HEK293 (cell line): ENCODE data around the gene FXYD3.

Experiments used
- CTCF ChIA-PET: fragments of 350-600 bp; formaldehyde crosslinking; extraction: SDS; loops from one replicate; lab custom pipeline; 2021; ENCODE audit warnings: antibody characterized with exemption; lab: Yijun Ruan, JAX
- POLR2A ChIA-PET: fragments of 300-600 bp; formaldehyde crosslinking; extraction: SDS; loops from one replicate; lab custom pipeline; 2020; ENCODE audit warnings: antibody characterized with exemption, inconsistent platforms; lab: Yijun Ruan, JAX
- H3K27ac ChIP-seq: fragments of 200-500 bp; sonication (Bioruptor generic); 2 replicates; pipeline ENCODE4 v1.5.1; 2014; ENCODE audit warnings: low read depth, low read length, control low read depth, inconsistent platforms; ENCODE audit errors: extremely low read depth
- H3K36me3 ChIP-seq, 2 experiments: fragments of 200-500 bp in 1 of 2; sonication (Bioruptor generic) in 1 of 2; 1 replicate in 1 of 2; 2 replicates in 1 of 2; pipeline ENCODE4 v1.5.1; 2014 to 2017; ENCODE audit warnings: inconsistent platforms in 2 of 2, low read length in 2 of 2; ENCODE audit not compliant: control insufficient read depth in 2 of 2, insufficient read depth in 1 of 2
- H3K4me1 ChIP-seq: fragments of 200-500 bp; sonication (Bioruptor generic); 2 replicates; pipeline ENCODE4 v1.5.1; 2014; ENCODE audit warnings: mild to moderate bottlenecking, low read length, inconsistent platforms; ENCODE audit not compliant: control insufficient read depth, insufficient read depth
- H3K4me3 ChIP-seq: 2 replicates; pipeline ENCODE4 v1.5.1; 2011; ENCODE audit warnings: low read depth, mild to moderate bottlenecking, control low read depth, low read length, moderate library complexity
- H3K9me3 ChIP-seq: fragments of 200-500 bp; sonication (Bioruptor generic); 2 replicates; pipeline ENCODE4 v1.5.1; 2014; ENCODE audit warnings: low read depth, low read length, inconsistent platforms; ENCODE audit not compliant: control insufficient read depth, insufficient read depth
- GLIS2 ChIP-seq: fragments of 450-650 bp; formaldehyde crosslinking; IDR thresholded peaks from 2 replicates; pipeline ENCODE4 v1.5.1; 2016; ENCODE audit warnings: missing biosample characterization, missing genetic modification characterization
- HOXD13 ChIP-seq: sonication (generic); formaldehyde crosslinking; IDR thresholded peaks from 2 replicates; pipeline ENCODE4 v1.8.0; 2022; ENCODE audit warnings: missing genetic modification reagents, borderline replicate concordance
- OSR2 ChIP-seq: fragments of 450-650 bp; formaldehyde crosslinking; IDR thresholded peaks from 2 replicates; pipeline ENCODE4 v1.5.1; 2016; ENCODE audit warnings: missing biosample characterization, missing genetic modification characterization
- SALL2 ChIP-seq: fragments of 450-650 bp; formaldehyde crosslinking; IDR thresholded peaks from 2 replicates; pipeline ENCODE4 v1.5.0; 2017; ENCODE audit warnings: missing biosample characterization, mild to moderate bottlenecking, missing genetic modification characterization, borderline replicate concordance
- SCRT2 ChIP-seq: fragments of 450-650 bp; formaldehyde crosslinking; IDR thresholded peaks from 2 replicates; pipeline ENCODE4 v1.5.1; 2016; ENCODE audit warnings: missing biosample characterization, missing genetic modification characterization
- ZBTB17 ChIP-seq: fragments of 450-650 bp; formaldehyde crosslinking; IDR thresholded peaks from 2 replicates; pipeline ENCODE4 v1.5.1; 2016; ENCODE audit warnings: missing biosample characterization, missing genetic modification characterization
- ZBTB7A ChIP-seq: fragments of 450-650 bp; formaldehyde crosslinking; IDR thresholded peaks from 2 replicates; pipeline ENCODE4 v1.5.1; 2016; ENCODE audit warnings: low read depth, missing biosample characterization, missing genetic modification characterization
- ZFHX2 ChIP-seq: fragments of 450-650 bp; formaldehyde crosslinking; conservative IDR thresholded peaks from 2 replicates; pipeline ENCODE4 v1.5.1; 2016; ENCODE audit warnings: missing biosample characterization, missing genetic modification characterization
- ZFP41 ChIP-seq: fragments of 450-650 bp; formaldehyde crosslinking; IDR thresholded peaks from 2 replicates; pipeline ENCODE4 v1.5.1; 2016; ENCODE audit warnings: missing biosample characterization, missing genetic modification characterization, borderline replicate concordance
- ZFP69B ChIP-seq: fragments of 450-650 bp; formaldehyde crosslinking; IDR thresholded peaks from 2 replicates; pipeline ENCODE4 v1.5.1; 2016; ENCODE audit warnings: missing biosample characterization, missing genetic modification characterization
- ZNF114 ChIP-seq: fragments of 450-650 bp; formaldehyde crosslinking; IDR thresholded peaks from 2 replicates; pipeline ENCODE4 v1.5.0; 2017; ENCODE audit warnings: missing biosample characterization, missing genetic modification characterization
- ZNF174 ChIP-seq: fragments of 450-650 bp; formaldehyde crosslinking; IDR thresholded peaks from 2 replicates; pipeline ENCODE4 v1.5.0; 2017; ENCODE audit warnings: missing biosample characterization, mild to moderate bottlenecking, missing genetic modification characterization
- ZNF202 ChIP-seq: fragments of 450-650 bp; formaldehyde crosslinking; IDR thresholded peaks from 2 replicates; pipeline ENCODE4 v1.5.1; 2016; ENCODE audit warnings: missing biosample characterization, missing genetic modification characterization, borderline replicate concordance
- ZNF311 ChIP-seq: fragments of 450-650 bp; formaldehyde crosslinking; IDR thresholded peaks from 2 replicates; pipeline ENCODE4 v1.5.1; 2017; ENCODE audit warnings: missing biosample characterization, missing genetic modification characterization, borderline replicate concordance
- ZNF544 ChIP-seq: fragments of 450-650 bp; formaldehyde crosslinking; IDR thresholded peaks from 2 replicates; pipeline ENCODE4 v1.5.0; 2017; ENCODE audit warnings: missing biosample characterization, missing genetic modification characterization
- ZNF561 ChIP-seq: fragments of 450-650 bp; IDR thresholded peaks from 2 replicates; pipeline ENCODE4 v1.5.1; 2018; ENCODE audit warnings: missing biosample characterization, missing genetic modification characterization, borderline replicate concordance
- ZNF654 ChIP-seq: fragments of 450-650 bp; formaldehyde crosslinking; IDR thresholded peaks from 2 replicates; pipeline ENCODE4 v1.5.1; 2016; ENCODE audit warnings: low read depth, missing biosample characterization, missing genetic modification characterization
- ZNF776 ChIP-seq: fragments of 450-650 bp; formaldehyde crosslinking; IDR thresholded peaks from 2 replicates; pipeline ENCODE4 v1.5.0; 2017; ENCODE audit warnings: missing biosample characterization, missing genetic modification characterization, borderline replicate concordance
- ZNF777 ChIP-seq: fragments of 450-650 bp; formaldehyde crosslinking; IDR thresholded peaks from 2 replicates; pipeline ENCODE4 v1.5.1; 2017; ENCODE audit warnings: missing biosample characterization, missing genetic modification characterization, borderline replicate concordance
- ZNF843 ChIP-seq: fragments of 450-650 bp; formaldehyde crosslinking; IDR thresholded peaks from 2 replicates; pipeline ENCODE4 v1.5.1; 2016; ENCODE audit warnings: missing biosample characterization, missing genetic modification characterization
- TF ChIP-seq, protein P1 (sequence below): fragments of 450-650 bp; formaldehyde crosslinking; IDR thresholded peaks from 2 replicates; pipeline ENCODE4 v1.5.1; 2016; ENCODE audit warnings: missing biosample characterization, missing genetic modification characterization
- TF ChIP-seq, protein P2 (sequence below): fragments of 450-650 bp; formaldehyde crosslinking; IDR thresholded peaks from 2 replicates; pipeline ENCODE4 v1.5.1; 2016; ENCODE audit warnings: missing biosample characterization, missing genetic modification characterization
- TF ChIP-seq, protein P3 (sequence below): fragments of 450-650 bp; formaldehyde crosslinking; IDR thresholded peaks from 2 replicates; pipeline ENCODE4 v1.5.1; 2016; ENCODE audit warnings: missing biosample characterization, missing genetic modification characterization
- TF ChIP-seq, protein P4 (sequence below): fragments of 450-650 bp; formaldehyde crosslinking; optimal IDR thresholded peaks from 2 replicates; pipeline ENCODE3; 2016; ENCODE audit warnings: missing biosample characterization, mild to moderate bottlenecking, missing genetic modification characterization
- TF ChIP-seq, protein P5 (sequence below): fragments of 450-650 bp; formaldehyde crosslinking; IDR thresholded peaks from 2 replicates; pipeline ENCODE4 v1.5.1; 2016; ENCODE audit warnings: missing biosample characterization, missing genetic modification characterization, low read depth
- TF ChIP-seq, protein P6 (sequence below): fragments of 450-650 bp; formaldehyde crosslinking; IDR thresholded peaks from 2 replicates; pipeline ENCODE4 v1.5.1; 2016; ENCODE audit warnings: missing biosample characterization, missing genetic modification characterization

FXYD3 gene

DNA sequence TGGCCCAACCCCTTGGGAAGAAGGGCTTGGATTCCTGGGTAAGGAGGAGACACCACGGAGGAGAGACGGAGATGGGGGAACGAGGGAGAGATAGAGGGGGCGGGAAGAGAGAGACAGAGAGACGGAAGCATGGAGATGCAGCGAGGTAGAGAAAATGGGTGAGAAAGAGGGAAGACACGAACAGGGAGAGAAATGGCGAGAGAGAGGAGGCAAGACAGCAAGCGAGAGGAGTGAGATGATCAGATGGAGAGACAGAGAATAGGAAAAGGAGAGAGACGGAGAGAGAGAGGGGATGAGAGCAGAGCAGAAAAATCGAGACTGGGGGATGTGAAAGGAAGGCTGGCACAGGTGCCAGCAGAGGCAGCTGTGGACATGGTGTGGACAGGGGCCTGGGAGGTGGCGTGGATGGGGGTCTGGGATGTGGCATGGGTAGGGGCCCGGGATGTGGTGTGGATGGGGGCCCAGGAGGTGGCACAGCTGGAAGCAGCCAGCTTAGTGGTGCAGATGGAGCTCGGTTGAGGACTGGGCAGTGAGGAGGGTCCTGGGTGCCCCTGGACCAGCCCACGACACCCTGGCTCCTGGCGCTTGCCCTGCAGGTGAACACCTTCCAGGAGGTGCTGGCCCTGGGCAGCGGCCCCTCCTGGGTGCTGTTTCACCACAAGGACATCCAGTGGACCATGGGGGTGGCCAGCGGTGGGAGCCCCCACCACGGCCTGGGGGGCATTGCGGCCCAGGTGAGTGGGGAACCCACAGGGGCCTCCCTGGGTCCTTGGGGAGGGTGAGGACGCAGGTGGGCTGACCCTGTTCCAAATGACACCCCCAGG, 40.2 kb upstream of the FXYD3 start:
- CTCF ChIA-PET: interaction anchor here (0.7 to 6.5 kb wide), 5 partner anchors 8 to 103 kb away, joined by 3 to 54 read pairs (median 5); no protein-coding TSS in a partner anchor
- peaks cover 5% of the 10 kb centered on the region for H3K9me3 ChIP-seq
- POLR2A ChIA-PET: no interaction called here
- H3K4me3 ChIP-seq: no peak overlapping the region
- H3K27ac ChIP-seq: no peak overlapping the region
- H3K36me3 ChIP-seq: no peaks in the 10 kb centered on the region
- no peaks in the 10 kb centered on the region for H3K4me1 ChIP-seq
- TF ChIP-seq ZNF202 (tag by site-specific recombination) (0 out of 2 replicates have a peak, but pooled peaks have one; percentile 75), ZNF843 (no peak), SCRT2 (tag by site-specific recombination) (no peak), ZNF174 (tag by site-specific recombination) (no peak), ZNF561 (tag by site-specific recombination) (no peak), ZNF777 (tag by site-specific recombination) (no peak), SALL2 (tag by site-specific recombination) (peak; percentile 61; the same call in 1 of the 2 replicates), ZBTB17 (tag by site-specific recombination) (no peak), OSR2 (no peak), ZFP41 (tag by site-specific recombination) (no peak), HOXD13 (CRISPR knock-in tag) (no peak), ZFP69B (tag by site-specific recombination) (no peak), ZNF114 (tag by site-specific recombination) (no peak), ZNF544 (tag by site-specific recombination) (peak; percentile 32; the same call in 1 of the 2 replicates), ZNF311 (0 out of 2 replicates have a peak, but pooled peaks have one; percentile 9), GLIS2 (tag by site-specific recombination) (peak; percentile 32; the same call in 1 of the 2 replicates), ZNF654 (tag by site-specific recombination) (no peak), ZFHX2 (tag by site-specific recombination) (no peak), ZBTB7A (tag by site-specific recombination) (0 out of 2 replicates have a peak, but pooled peaks have one; percentile 33), ZNF776 (tag by site-specific recombination) (0 out of 2 replicates have a peak, but pooled peaks have one; percentile 19)
- TF ChIP-seq, protein P1, sequence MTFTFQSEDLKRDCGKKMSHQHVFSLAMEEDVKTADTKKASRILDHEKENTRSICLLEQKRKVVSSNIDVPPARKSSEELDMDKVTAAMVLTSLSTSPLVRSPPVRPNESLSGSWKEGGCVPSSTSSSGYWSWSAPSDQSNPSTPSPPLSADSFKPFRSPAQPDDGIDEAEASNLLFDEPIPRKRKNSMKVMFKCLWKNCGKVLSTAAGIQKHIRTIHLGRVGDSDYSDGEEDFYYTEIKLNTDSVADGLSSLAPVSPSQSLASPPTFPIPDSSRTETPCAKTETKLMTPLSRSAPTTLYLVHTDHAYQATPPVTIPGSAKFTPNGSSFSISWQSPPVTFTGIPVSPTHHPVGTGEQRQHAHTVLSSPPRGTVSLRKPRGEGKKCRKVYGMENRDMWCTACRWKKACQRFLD (tag by site-specific recombination): no peak
- TF ChIP-seq, protein P2, sequence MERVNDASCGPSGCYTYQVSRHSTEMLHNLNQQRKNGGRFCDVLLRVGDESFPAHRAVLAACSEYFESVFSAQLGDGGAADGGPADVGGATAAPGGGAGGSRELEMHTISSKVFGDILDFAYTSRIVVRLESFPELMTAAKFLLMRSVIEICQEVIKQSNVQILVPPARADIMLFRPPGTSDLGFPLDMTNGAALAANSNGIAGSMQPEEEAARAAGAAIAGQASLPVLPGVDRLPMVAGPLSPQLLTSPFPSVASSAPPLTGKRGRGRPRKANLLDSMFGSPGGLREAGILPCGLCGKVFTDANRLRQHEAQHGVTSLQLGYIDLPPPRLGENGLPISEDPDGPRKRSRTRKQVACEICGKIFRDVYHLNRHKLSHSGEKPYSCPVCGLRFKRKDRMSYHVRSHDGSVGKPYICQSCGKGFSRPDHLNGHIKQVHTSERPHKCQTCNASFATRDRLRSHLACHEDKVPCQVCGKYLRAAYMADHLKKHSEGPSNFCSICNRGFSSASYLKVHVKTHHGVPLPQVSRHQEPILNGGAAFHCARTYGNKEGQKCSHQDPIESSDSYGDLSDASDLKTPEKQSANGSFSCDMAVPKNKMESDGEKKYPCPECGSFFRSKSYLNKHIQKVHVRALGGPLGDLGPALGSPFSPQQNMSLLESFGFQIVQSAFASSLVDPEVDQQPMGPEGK: no peak
- TF ChIP-seq, protein P3, sequence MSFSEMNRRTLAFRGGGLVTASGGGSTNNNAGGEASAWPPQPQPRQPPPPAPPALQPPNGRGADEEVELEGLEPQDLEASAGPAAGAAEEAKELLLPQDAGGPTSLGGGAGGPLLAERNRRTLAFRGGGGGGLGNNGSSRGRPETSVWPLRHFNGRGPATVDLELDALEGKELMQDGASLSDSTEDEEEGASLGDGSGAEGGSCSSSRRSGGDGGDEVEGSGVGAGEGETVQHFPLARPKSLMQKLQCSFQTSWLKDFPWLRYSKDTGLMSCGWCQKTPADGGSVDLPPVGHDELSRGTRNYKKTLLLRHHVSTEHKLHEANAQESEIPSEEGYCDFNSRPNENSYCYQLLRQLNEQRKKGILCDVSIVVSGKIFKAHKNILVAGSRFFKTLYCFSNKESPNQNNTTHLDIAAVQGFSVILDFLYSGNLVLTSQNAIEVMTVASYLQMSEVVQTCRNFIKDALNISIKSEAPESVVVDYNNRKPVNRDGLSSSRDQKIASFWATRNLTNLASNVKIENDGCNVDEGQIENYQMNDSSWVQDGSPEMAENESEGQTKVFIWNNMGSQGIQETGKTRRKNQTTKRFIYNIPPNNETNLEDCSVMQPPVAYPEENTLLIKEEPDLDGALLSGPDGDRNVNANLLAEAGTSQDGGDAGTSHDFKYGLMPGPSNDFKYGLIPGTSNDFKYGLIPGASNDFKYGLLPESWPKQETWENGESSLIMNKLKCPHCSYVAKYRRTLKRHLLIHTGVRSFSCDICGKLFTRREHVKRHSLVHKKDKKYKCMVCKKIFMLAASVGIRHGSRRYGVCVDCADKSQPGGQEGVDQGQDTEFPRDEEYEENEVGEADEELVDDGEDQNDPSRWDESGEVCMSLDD (tag by site-specific recombination): no peak
- TF ChIP-seq, protein P4, sequence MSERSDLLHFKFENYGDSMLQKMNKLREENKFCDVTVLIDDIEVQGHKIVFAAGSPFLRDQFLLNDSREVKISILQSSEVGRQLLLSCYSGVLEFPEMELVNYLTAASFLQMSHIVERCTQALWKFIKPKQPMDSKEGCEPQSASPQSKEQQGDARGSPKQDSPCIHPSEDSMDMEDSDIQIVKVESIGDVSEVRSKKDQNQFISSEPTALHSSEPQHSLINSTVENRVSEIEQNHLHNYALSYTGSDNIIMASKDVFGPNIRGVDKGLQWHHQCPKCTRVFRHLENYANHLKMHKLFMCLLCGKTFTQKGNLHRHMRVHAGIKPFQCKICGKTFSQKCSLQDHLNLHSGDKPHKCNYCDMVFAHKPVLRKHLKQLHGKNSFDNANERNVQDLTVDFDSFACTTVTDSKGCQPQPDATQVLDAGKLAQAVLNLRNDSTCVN: no peak
- TF ChIP-seq, protein P5, sequence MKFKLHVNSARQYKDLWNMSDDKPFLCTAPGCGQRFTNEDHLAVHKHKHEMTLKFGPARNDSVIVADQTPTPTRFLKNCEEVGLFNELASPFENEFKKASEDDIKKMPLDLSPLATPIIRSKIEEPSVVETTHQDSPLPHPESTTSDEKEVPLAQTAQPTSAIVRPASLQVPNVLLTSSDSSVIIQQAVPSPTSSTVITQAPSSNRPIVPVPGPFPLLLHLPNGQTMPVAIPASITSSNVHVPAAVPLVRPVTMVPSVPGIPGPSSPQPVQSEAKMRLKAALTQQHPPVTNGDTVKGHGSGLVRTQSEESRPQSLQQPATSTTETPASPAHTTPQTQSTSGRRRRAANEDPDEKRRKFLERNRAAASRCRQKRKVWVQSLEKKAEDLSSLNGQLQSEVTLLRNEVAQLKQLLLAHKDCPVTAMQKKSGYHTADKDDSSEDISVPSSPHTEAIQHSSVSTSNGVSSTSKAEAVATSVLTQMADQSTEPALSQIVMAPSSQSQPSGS (tag by site-specific recombination): no peak
- TF ChIP-seq, protein P6, sequence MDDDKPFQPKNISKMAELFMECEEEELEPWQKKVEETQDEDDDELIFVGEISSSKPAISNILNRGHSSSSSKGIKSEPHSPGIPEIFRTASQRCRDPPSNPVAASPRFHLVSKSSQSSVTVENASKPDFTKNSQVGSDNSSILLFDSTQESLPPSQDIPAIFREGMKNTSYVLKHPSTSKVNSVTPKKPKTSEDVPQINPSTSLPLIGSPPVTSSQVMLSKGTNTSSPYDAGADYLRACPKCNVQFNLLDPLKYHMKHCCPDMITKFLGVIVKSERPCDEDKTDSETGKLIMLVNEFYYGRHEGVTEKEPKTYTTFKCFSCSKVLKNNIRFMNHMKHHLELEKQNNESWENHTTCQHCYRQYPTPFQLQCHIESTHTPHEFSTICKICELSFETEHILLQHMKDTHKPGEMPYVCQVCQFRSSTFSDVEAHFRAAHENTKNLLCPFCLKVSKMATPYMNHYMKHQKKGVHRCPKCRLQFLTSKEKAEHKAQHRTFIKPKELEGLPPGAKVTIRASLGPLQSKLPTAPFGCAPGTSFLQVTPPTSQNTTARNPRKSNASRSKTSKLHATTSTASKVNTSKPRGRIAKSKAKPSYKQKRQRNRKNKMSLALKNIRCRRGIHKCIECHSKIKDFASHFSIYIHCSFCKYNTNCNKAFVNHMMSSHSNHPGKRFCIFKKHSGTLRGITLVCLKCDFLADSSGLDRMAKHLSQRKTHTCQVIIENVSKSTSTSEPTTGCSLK: no peak
